GM10248 (cell line): Measurements from ENCODE around the gene RASGRP1.

Source experiments
- CTCF ChIA-PET: fragments of 300-600 bp; sonication (Branson Sonifier 250); formaldehyde crosslinking; extraction: SDS; loops from one replicate; lab custom pipeline; 2021; ENCODE audit warnings: antibody characterized with exemption; lab: Yijun Ruan, JAX
- POLR2A ChIA-PET: fragments of 350-650 bp; sonication (Branson Sonifier 250); formaldehyde crosslinking; extraction: SDS; loops from one replicate; lab custom pipeline; 2020; ENCODE audit warnings: antibody characterized with exemption; lab: Yijun Ruan, JAX
- DNase-seq: peaks from one replicate; pipeline ENCODE4 v3.0.0; 2012; ENCODE audit errors: extremely low spot score
- CTCF ChIP-seq: IDR thresholded peaks from 2 replicates; pipeline ENCODE4 v1.5.1; 2012; ENCODE audit warnings: mild to moderate bottlenecking, low read depth; ENCODE audit errors: extremely low read depth, missing control alignments, control extremely low read depth

RASGRP1 gene

GRCh38 chr15:38555686-38556334 lies 8.8 kb downstream of the RASGRP1 start:
- TF ChIP-seq CTCF = no peak
- CTCF ChIA-PET = interaction anchor here (0.9 to 5.5 kb wide), 6 partner anchors 8 to 143 kb away, joined by 3 to 37 read pairs (median 4); partner anchors contain the start of gene RASGRP1
- POLR2A ChIA-PET = no interaction called here

GRCh38 chr15:38554354-38554753 lies 10.3 kb downstream of the RASGRP1 start:
- peak; percentile 52 for DNase-seq
- no peak for TF ChIP-seq CTCF
- POLR2A ChIA-PET = interaction anchor here (0.6 kb wide), 1 partner anchor 1389 kb away, joined by 3 read pairs; no protein-coding TSS in a partner anchor

More at GRCh38 chr15:38555686-38556334, 8.8 kb downstream of the RASGRP1 start:
- peak; percentile 38 for DNase-seq

GRCh38 chr15:38553071-38553470 lies 11.5 kb downstream of the RASGRP1 start:
- ChIA-PET CTCF (interaction anchor here (1.0 to 5.5 kb wide), 8 partner anchors 8 to 138 kb away, joined by 3 to 37 read pairs (median 5); partner anchors contain the start of gene RASGRP1), POLR2A (no interaction called here)
- DNase-seq = no peak
- TF ChIP-seq CTCF = no peak

More at GRCh38 chr15:38554354-38554753, 10.3 kb downstream of the RASGRP1 start:
- CTCF ChIA-PET = interaction anchor here (0.8 to 5.5 kb wide), 9 partner anchors 9 to 145 kb away, joined by 3 to 37 read pairs (median 3); partner anchors contain the start of gene RASGRP1

GRCh38 chr15:38551720-38552648 lies 12.6 kb downstream of the RASGRP1 start:
- POLR2A ChIA-PET = no interaction called here
- CTCF ChIA-PET = interaction anchor here (0.7 to 5.5 kb wide), 15 partner anchors 9 to 148 kb away, joined by 3 to 37 read pairs (median 3); partner anchors contain the start of gene RASGRP1
- DNase-seq = no peak
- TF ChIP-seq CTCF = no peak

- no peak for TF ChIP-seq CTCF
- ChIA-PET CTCF (interaction anchor here (1.2 to 1.8 kb wide), 3 partner anchors 15 to 141 kb away, joined by 4 to 5 read pairs (median 4); partner anchors contain the start of gene RASGRP1), POLR2A (no interaction called here)
- DNase-seq = no peak
Measured at GRCh38 chr15:38549222-38549621, 15.4 kb downstream of the RASGRP1 start.
